T1000 (cell line): ENCODE measurements around the gene OTOP1.
A peak's percentile ranks its signal among the peaks of the same experiment; 100 is the strongest.
"Not testable (repeated sequence)": the region's sequence is repeated elsewhere in the genome, so short reads cannot be mapped to it uniquely, and the experiment has no call there.

ENCODE experiments used
- DNase-seq: peaks from one replicate; lab custom pipeline; 2025; ENCODE audit warnings: mixed read lengths; lab: John Stamatoyannopoulos, UW

The OTOP1 gene

GRCh38 chr4:4226606-4227438, at the start of gene OTOP1:
Gene OTOP1, minus strand, starts transcription at chr4:4226929. Its CDS starts 65 bp downstream, at chr4:4226864.
- DNase-seq, result no peak

- no peak for DNase-seq
Measured at GRCh38 chr4:4274226-4274625, 47.5 kb upstream of the OTOP1 start.

GRCh38 chr4:4271912-4272311, 45.2 kb upstream of the OTOP1 start:
- no peak for DNase-seq

- no peak for DNase-seq
Measured at GRCh38 chr4:4270529-4270928, 43.8 kb upstream of the OTOP1 start.

GRCh38 chr4:4269856-4270255, 43.1 kb upstream of the OTOP1 start:
- DNase-seq, result no peak

GRCh38 chr4:4269331-4269731, 42.6 kb upstream of the OTOP1 start:
- no peak for DNase-seq

- DNase-seq, result no peak
Measured at GRCh38 chr4:4268776-4269175, 42.0 kb upstream of the OTOP1 start.

GRCh38 chr4:4267981-4268380, 41.3 kb upstream of the OTOP1 start:
- no peak for DNase-seq

- DNase-seq, result no peak
Measured at GRCh38 chr4:4260185-4260751, 33.5 kb upstream of the OTOP1 start.

- no peak for DNase-seq
Measured at GRCh38 chr4:4259484-4260100, 32.9 kb upstream of the OTOP1 start.

GRCh38 chr4:4257705-4258104, 31.0 kb upstream of the OTOP1 start:
- DNase-seq, result not testable (repeated sequence)

- DNase-seq, result no peak
Measured at GRCh38 chr4:4256799-4257198, 30.1 kb upstream of the OTOP1 start.

- DNase-seq, result no peak
Measured at GRCh38 chr4:4254666-4255065, 27.9 kb upstream of the OTOP1 start.

GRCh38 chr4:4254199-4254598, 27.5 kb upstream of the OTOP1 start:
- no peak for DNase-seq

- no peak for DNase-seq
Measured at GRCh38 chr4:4249866-4250265, 23.1 kb upstream of the OTOP1 start.

GRCh38 chr4:4249342-4249741, 22.6 kb upstream of the OTOP1 start:
- not testable (repeated sequence) for DNase-seq

- DNase-seq, result no peak
Measured at GRCh38 chr4:4248885-4249203, 22.1 kb upstream of the OTOP1 start.

GRCh38 chr4:4248029-4248884, 21.5 kb upstream of the OTOP1 start, which contains the start of gene TMEM128:
Gene TMEM128, minus strand, starts transcription at chr4:4248223. Its CDS starts 21 bp downstream, at chr4:4248202.
- peak; percentile 85 for DNase-seq

GRCh38 chr4:4247696-4248028, 20.9 kb upstream of the OTOP1 start:
- DNase-seq, result no peak

GRCh38 chr4:4245172-4245571, 18.4 kb upstream of the OTOP1 start:
- no peak for DNase-seq

- DNase-seq, result not testable (repeated sequence)
Measured at GRCh38 chr4:4239551-4239950, 12.8 kb upstream of the OTOP1 start.

- DNase-seq, result no peak
Measured at GRCh38 chr4:4233610-4234009, 6.9 kb upstream of the OTOP1 start.

- no peak for DNase-seq
Measured at GRCh38 chr4:4228356-4228668, 1.6 kb upstream of the OTOP1 start.
